GM12874 (cell line): ENCODE data around the gene HMSD.

Experiments
- CTCF ChIP-seq: IDR thresholded peaks from 2 replicates; pipeline ENCODE4 v1.5.1; 2011; ENCODE audit warnings: low read depth, mild to moderate bottlenecking, control low read depth, low read length, moderate library complexity; ENCODE audit not compliant: insufficient read depth

The HMSD gene

DNA sequence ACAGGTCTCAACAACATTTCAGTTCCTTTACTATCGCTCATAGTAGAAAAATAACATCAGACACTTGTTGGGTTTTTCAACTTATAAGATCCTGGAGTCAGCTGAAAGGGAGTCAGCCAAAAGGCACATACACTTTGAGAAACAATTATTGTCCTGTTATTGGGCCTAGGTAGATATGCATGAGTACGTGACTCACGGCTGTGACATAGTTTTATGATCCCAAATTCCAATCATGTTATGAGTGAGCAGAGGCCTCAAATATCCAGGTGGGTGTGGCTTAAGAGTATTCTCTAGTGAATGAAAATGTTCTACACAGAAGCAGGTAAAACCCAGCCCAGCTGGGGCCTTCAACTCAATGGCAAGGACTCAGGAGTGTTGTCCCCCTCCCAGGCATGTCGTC lies 47.9 kb downstream of the HMSD start:
- no peak for TF ChIP-seq CTCF

DNA sequence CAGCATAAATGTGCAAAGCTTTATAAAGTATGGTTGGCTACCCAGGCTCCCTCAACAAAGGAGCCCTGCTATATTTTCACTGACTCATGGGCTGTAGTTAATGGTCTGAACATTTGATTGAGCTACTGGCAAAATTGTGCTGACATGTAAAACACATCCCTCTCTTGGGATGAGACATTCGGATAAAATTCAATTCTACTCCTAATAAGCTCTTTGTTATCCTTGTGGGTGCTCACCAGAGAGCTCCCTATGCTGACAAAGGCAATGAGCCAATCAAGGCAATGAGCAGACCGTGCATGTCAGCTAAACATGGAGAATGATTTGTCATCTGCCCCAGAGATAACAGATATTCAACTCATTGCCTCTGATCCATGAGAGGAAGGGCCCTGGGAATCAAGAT lies 48.5 kb downstream of the HMSD start:
- TF ChIP-seq CTCF, result no peak

DNA sequence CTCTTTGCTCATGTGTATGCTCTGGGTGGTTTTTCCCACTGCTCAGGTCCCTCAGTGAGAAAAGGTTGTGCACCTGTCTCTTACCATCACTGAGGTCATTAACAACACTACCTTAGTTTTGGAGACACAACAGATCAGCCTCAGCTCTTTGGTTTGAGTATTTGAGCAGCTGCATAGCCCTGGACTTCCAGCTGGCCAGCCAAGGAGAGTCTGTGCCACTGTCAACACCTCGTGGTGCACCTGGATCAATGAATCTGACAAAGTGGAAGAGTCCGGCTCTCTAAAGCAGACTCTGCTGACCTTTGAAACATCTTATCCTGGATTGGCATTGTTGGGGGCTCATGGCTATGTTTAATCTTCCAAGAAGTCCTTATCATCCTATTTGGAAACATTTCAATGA lies 50.8 kb downstream of the HMSD start:
- no peak for TF ChIP-seq CTCF

DNA sequence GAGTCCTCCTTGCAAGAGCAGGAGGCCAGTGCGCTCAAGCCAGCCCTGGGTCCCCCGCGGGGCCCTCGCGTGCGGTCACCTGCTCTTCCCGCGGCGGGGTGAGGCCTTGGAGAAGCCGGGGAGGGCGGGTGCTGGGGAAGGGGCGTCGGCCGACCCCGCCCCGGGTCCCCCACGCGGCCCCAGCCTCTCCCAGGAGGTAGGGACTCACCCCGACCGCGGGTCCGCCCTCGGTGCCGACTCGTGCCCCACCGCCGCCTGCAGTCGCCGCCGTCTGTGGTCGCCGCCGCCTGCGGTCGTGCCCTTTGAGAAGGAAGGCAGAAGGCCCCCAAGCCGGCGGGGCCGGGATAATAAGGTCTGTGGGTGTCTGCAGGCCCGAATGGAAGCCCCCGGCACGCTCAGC lies 53.5 kb downstream of the HMSD start:
- TF ChIP-seq CTCF, result no peak

GRCh38 chr18:64009305-64009704 lies 60.2 kb downstream of the HMSD start:
- TF ChIP-seq CTCF, result no peak
